HFFc6 (cell line): ENCODE measurements around the gene IRX4. TPM values are rescaled to one million over a fixed set of nuclear protein-coding genes. Genes with fewer than 3 reads are reported as not detected.

Experiments
- DNase-seq: peaks from one replicate; pipeline ENCODE4 v3.0.0-alpha.2; 2018
- H3K27ac Mint-ChIP-seq: 2 replicates; pipeline ENCODE4 v1.8.0; 2020; ENCODE audit warnings: mild to moderate bottlenecking, mixed read lengths
- H3K27me3 Mint-ChIP-seq: 2 replicates; pipeline ENCODE4 v1.8.0; 2021; ENCODE audit warnings: mild to moderate bottlenecking, moderate library complexity, mixed read lengths; ENCODE audit not compliant: insufficient read depth
- H3K36me3 Mint-ChIP-seq: 2 replicates; pipeline ENCODE4 v1.8.0; 2021; ENCODE audit warnings: low read depth, mixed read lengths
- H3K4me1 Mint-ChIP-seq: 2 replicates; pipeline ENCODE4 v1.8.0; 2020; ENCODE audit warnings: low read depth, mixed read lengths
- H3K4me3 Mint-ChIP-seq: 2 replicates; pipeline ENCODE4 v1.8.0; 2020; ENCODE audit warnings: mild to moderate bottlenecking, moderate library complexity, mixed read lengths
- H3K9me3 Mint-ChIP-seq: 2 replicates; pipeline ENCODE4 v1.8.0; 2020; ENCODE audit warnings: mild to moderate bottlenecking, mixed read lengths
- CTCF ChIP-seq: fragments of 200-600 bp; sonication (generic); IDR thresholded peaks from 2 replicates; pipeline ENCODE4 v1.5.0; 2021; ENCODE audit warnings: antibody characterized with exemption, mild to moderate bottlenecking
- long read RNA-seq: library from polyadenylated mRNA; unstranded; transcript quantifications from one replicate; pipeline ENCODE4 v2.0.0, GENCODE V29; 2019
- total RNA-seq, 6 experiments: library from RNA; stranded (reverse); fragmentation: NEBNext Ultra II Directional; extraction: Animal tissue kit (Norgen Biotek cat#: 25700); gene quantifications; 2 replicates in 1 of 6; 3 replicates in 5 of 6; pipeline ENCODE4 v1.2.3, GENCODE V29; 2021

IRX4 gene
- total RNA-seq = not detected
- long read RNA-seq = 0 reads

GRCh38 chr5:1882337-1883119 is at the start of gene IRX4:
Gene IRX4, minus strand, starts transcription at chr5:1882925. Its CDS starts 278 bp downstream, at chr5:1882647.
- Mint-ChIP-seq H3K27me3 (peaks cover 43% of the 10 kb centered on the region), H3K4me1 (no peaks in the 10 kb centered on the region), H3K9me3 (no peaks in the 10 kb centered on the region), H3K36me3 (no peaks in the 10 kb centered on the region; the same call in 1 of the 2 replicates), H3K27ac (no peak within 1 kb of the TSS), H3K4me3 (no peak within 1 kb of the TSS)
- DNase-seq = no peak
- no peak for TF ChIP-seq CTCF

GRCh38 chr5:1931604-1932231 is 49.0 kb upstream of the IRX4 start:
- TF ChIP-seq CTCF = no peak
- Mint-ChIP-seq H3K4me1 (no peaks in the 10 kb centered on the region), H3K4me3 (no peak overlapping the region), H3K27me3 (peaks cover 3% of the 10 kb centered on the region; the same call in 1 of the 2 replicates), H3K27ac (no peak overlapping the region), H3K36me3 (no peaks in the 10 kb centered on the region), H3K9me3 (no peaks in the 10 kb centered on the region; the same call in 1 of the 2 replicates)
- DNase-seq = no peak

- H3K9me3 Mint-ChIP-seq = no peaks in the 10 kb centered on the region
- no peaks in the 10 kb centered on the region for H3K27me3 Mint-ChIP-seq
- H3K4me1 Mint-ChIP-seq = no peaks in the 10 kb centered on the region
- TF ChIP-seq CTCF = no peak
- H3K27ac Mint-ChIP-seq = no peak overlapping the region
- H3K4me3 Mint-ChIP-seq = no peak overlapping the region
- no peaks in the 10 kb centered on the region for H3K36me3 Mint-ChIP-seq
- no peak for DNase-seq
Measured at GRCh38 chr5:1930880-1931603, 48.3 kb upstream of the IRX4 start.

- DNase-seq = no peak
- no peak overlapping the region for H3K4me3 Mint-ChIP-seq
- no peaks in the 10 kb centered on the region for H3K27me3 Mint-ChIP-seq
- H3K27ac Mint-ChIP-seq = no peak overlapping the region
- no peaks in the 10 kb centered on the region for H3K9me3 Mint-ChIP-seq
- H3K4me1 Mint-ChIP-seq = no peaks in the 10 kb centered on the region
- no peak for TF ChIP-seq CTCF
- H3K36me3 Mint-ChIP-seq = no peaks in the 10 kb centered on the region
Measured at GRCh38 chr5:1930501-1930879, 47.8 kb upstream of the IRX4 start.

GRCh38 chr5:1929108-1929991 is 46.6 kb upstream of the IRX4 start:
- no peak for TF ChIP-seq CTCF
- H3K27me3 Mint-ChIP-seq = no peaks in the 10 kb centered on the region
- H3K4me1 Mint-ChIP-seq = no peaks in the 10 kb centered on the region
- no peak overlapping the region for H3K27ac Mint-ChIP-seq
- no peak overlapping the region for H3K4me3 Mint-ChIP-seq
- DNase-seq = no peak
- H3K36me3 Mint-ChIP-seq = no peaks in the 10 kb centered on the region
- H3K9me3 Mint-ChIP-seq = no peaks in the 10 kb centered on the region
